Spinal cord (tissue), 10 donors: ENCODE measurements around the gene KISS1R. TPM values are rescaled to one million over a fixed set of nuclear protein-coding genes. Genes with fewer than 3 reads are reported as not detected.

Experiments
- DNase-seq, 6 donors: peaks; one replicate each; pipeline versions ENCODE4 v3.0.0 to v3.0.0-alpha.2; 2013 to 2015; ENCODE audit warnings: low spot score in 6 of 6, low read depth in 4 of 6
- H3K27ac ChIP-seq: one replicate; pipeline ENCODE4 v1.5.1; 2013; ENCODE audit warnings: low read depth, low read length, control low read depth
- H3K27me3 ChIP-seq: one replicate; pipeline ENCODE4 v1.6.1; 2013; ENCODE audit warnings: low read length; ENCODE audit not compliant: control insufficient read depth, insufficient read depth
- H3K36me3 ChIP-seq: one replicate; pipeline ENCODE4 v1.6.1; 2013; ENCODE audit warnings: low read length; ENCODE audit not compliant: control insufficient read depth, insufficient read depth
- H3K4me1 ChIP-seq: one replicate; pipeline ENCODE4 v1.6.1; 2013; ENCODE audit warnings: low read length; ENCODE audit not compliant: control insufficient read depth, insufficient read depth
- H3K4me3 ChIP-seq: one replicate; pipeline ENCODE4 v1.5.1; 2013; ENCODE audit warnings: low read depth, low read length, control low read depth
- H3K9me3 ChIP-seq: one replicate; pipeline ENCODE4 v1.6.1; 2013; ENCODE audit warnings: low read length; ENCODE audit not compliant: control insufficient read depth, insufficient read depth
- WGBS: methylation state at CpG from one replicate; pipeline ENCODE4 v1.1.5; 2013; ENCODE audit warnings: missing lambda C conversion rate; ENCODE audit not compliant: insufficient coverage; 5-methylcytosine and 5-hydroxymethylcytosine counted together
- polyA plus RNA-seq, 2 donors: library from polyadenylated mRNA; unstranded; fragments of 120-200 nt; gene quantifications; one replicate each; pipeline ENCODE4 v1.2.1, GENCODE V29; 2013; ENCODE audit not compliant: insufficient read length in 2 of 2
- total RNA-seq, 2 donors: library from RNA; depleted of rRNA in 1 of 2; stranded (reverse); fragments of 120-200 nt in 1 of 2; fragments of >200 nt in 1 of 2; gene quantifications; one replicate each; pipeline versions ENCODE4 v1.2.3 to v1.2.4, GENCODE V29; 2013 to 2014
- donor health status: healthy.

Gene KISS1R
- total and polyA plus RNA-seq, 4 donors = 0.50 to 2.7 (median 2.2) TPM

- WGBS = 74% methylated on average over 24 of the region's 27 CpGs
- Histone ChIP-seq H3K4me3 (no peak overlapping the region), H3K27ac (no peak overlapping the region), H3K27me3 (no peaks in the 10 kb centered on the region), H3K4me1 (peaks cover 42% of the 10 kb centered on the region), H3K36me3 (peaks cover 72% of the 10 kb centered on the region), H3K9me3 (no peaks in the 10 kb centered on the region)
- no peak for DNase-seq
Observed at GRCh38 chr19:944171-944567, 27.0 kb downstream of the KISS1R start.

GRCh38 chr19:944663-945241 lies 27.6 kb downstream of the KISS1R start:
- 52% methylated on average over 21 of the region's 22 CpGs for WGBS
- peak in 1 of 6 donors; percentile 56 for DNase-seq

GRCh38 chr19:945401-946252 lies 28.5 kb downstream of the KISS1R start:
- DNase-seq = no peak
- H3K4me1 ChIP-seq = peaks cover 32% of the 10 kb centered on the region
- 90% methylated on average over 29 of the region's 37 CpGs for WGBS
- no peak overlapping the region for H3K4me3 ChIP-seq
- H3K36me3 ChIP-seq = peaks cover 62% of the 10 kb centered on the region
- H3K9me3 ChIP-seq = no peaks in the 10 kb centered on the region
- H3K27me3 ChIP-seq = no peaks in the 10 kb centered on the region
- H3K27ac ChIP-seq = no peak overlapping the region

More at GRCh38 chr19:944663-945241, 27.6 kb downstream of the KISS1R start:
- H3K27ac ChIP-seq = no peak overlapping the region
- H3K27me3 ChIP-seq = no peaks in the 10 kb centered on the region
- H3K4me3 ChIP-seq = no peak overlapping the region
- H3K4me1 ChIP-seq = peaks cover 36% of the 10 kb centered on the region
- no peaks in the 10 kb centered on the region for H3K9me3 ChIP-seq
- peaks cover 69% of the 10 kb centered on the region for H3K36me3 ChIP-seq

- H3K36me3 ChIP-seq = peaks cover 54% of the 10 kb centered on the region
- no peak overlapping the region for H3K4me3 ChIP-seq
- 82% methylated on average over 28 of the region's 30 CpGs for WGBS
- peaks cover 26% of the 10 kb centered on the region for H3K4me1 ChIP-seq
- H3K9me3 ChIP-seq = no peaks in the 10 kb centered on the region
- DNase-seq = no peak
- no peaks in the 10 kb centered on the region for H3K27me3 ChIP-seq
- H3K27ac ChIP-seq = no peak overlapping the region
Observed at GRCh38 chr19:947090-947706, 30.1 kb downstream of the KISS1R start.

- H3K36me3 ChIP-seq = peaks cover 51% of the 10 kb centered on the region
- DNase-seq = no peak
- peaks cover 33% of the 10 kb centered on the region for H3K4me1 ChIP-seq
- 84% methylated on average over 38 of the region's 47 CpGs for WGBS
- H3K27ac ChIP-seq = no peak overlapping the region
- no peak overlapping the region for H3K4me3 ChIP-seq
- no peaks in the 10 kb centered on the region for H3K9me3 ChIP-seq
- H3K27me3 ChIP-seq = no peaks in the 10 kb centered on the region
Observed at GRCh38 chr19:947707-948539, 30.8 kb downstream of the KISS1R start.

- no peak overlapping the region for H3K27ac ChIP-seq
- 89% methylated on average over 18 of the region's 25 CpGs for WGBS
- H3K9me3 ChIP-seq = no peaks in the 10 kb centered on the region
- H3K4me1 ChIP-seq = peaks cover 43% of the 10 kb centered on the region
- no peak for DNase-seq
- peaks cover 45% of the 10 kb centered on the region for H3K36me3 ChIP-seq
- no peaks in the 10 kb centered on the region for H3K27me3 ChIP-seq
- no peak overlapping the region for H3K4me3 ChIP-seq
Observed at GRCh38 chr19:948842-949496, 31.8 kb downstream of the KISS1R start.

- no peak overlapping the region for H3K4me3 ChIP-seq
- WGBS = 82% methylated on average over 14 of the region's 17 CpGs
- H3K4me1 ChIP-seq = peaks cover 40% of the 10 kb centered on the region
- H3K9me3 ChIP-seq = no peaks in the 10 kb centered on the region
- DNase-seq = no peak
- H3K27ac ChIP-seq = no peak overlapping the region
- peaks cover 43% of the 10 kb centered on the region for H3K36me3 ChIP-seq
- no peaks in the 10 kb centered on the region for H3K27me3 ChIP-seq
Observed at GRCh38 chr19:950352-951066, 33.4 kb downstream of the KISS1R start.

GRCh38 chr19:952049-952679 lies 35.0 kb downstream of the KISS1R start:
- no peaks in the 10 kb centered on the region for H3K9me3 ChIP-seq
- H3K27me3 ChIP-seq = no peaks in the 10 kb centered on the region

More at GRCh38 chr19:952049-952679, 35.0 kb downstream of the KISS1R start:
- Histone ChIP-seq H3K36me3 (peaks cover 44% of the 10 kb centered on the region), H3K4me1 (peaks cover 53% of the 10 kb centered on the region), H3K4me3 (no peak overlapping the region), H3K27ac (no peak overlapping the region)
- 90% methylated on average over 10 of the region's 14 CpGs for WGBS
- DNase-seq = no peak
